Ascending aorta (tissue), 2 donors: ENCODE results near the gene VSIR. TPM values are rescaled to one million over a fixed set of nuclear protein-coding genes. Genes with fewer than 3 reads are reported as not detected.

Source experiments
- DNase-seq, 2 donors: peaks; one replicate each; pipeline ENCODE4 v3.0.0-alpha.2; 2019; ENCODE audit warnings: low spot score in 2 of 2
- H3K27ac ChIP-seq, 2 donors: fragments of 200-600 bp; sonication (generic); one replicate each; pipeline ENCODE4 v1.5.1; 2016 to 2017; ENCODE audit warnings: mild to moderate bottlenecking in 1 of 2
- H3K27me3 ChIP-seq: fragments of 200-600 bp; sonication (generic); one replicate; pipeline ENCODE4 v1.5.1; 2017
- H3K36me3 ChIP-seq, 2 donors: fragments of 200-600 bp; sonication (generic); one replicate each; pipeline ENCODE4 v1.5.1; 2016
- H3K4me1 ChIP-seq, 2 donors: fragments of 200-600 bp; sonication (generic); one replicate each; pipeline ENCODE4 v1.5.1; 2016 to 2017; ENCODE audit warnings: mild to moderate bottlenecking in 1 of 2
- H3K4me3 ChIP-seq, 2 donors: fragments of 200-600 bp; sonication (generic); one replicate each; pipeline ENCODE4 v1.5.1; 2016 to 2017; ENCODE audit warnings: mild to moderate bottlenecking in 1 of 2
- H3K9me3 ChIP-seq, 2 donors: fragments of 200-600 bp; sonication (generic); one replicate each; pipeline ENCODE4 v1.5.1; 2016
- intact Hi-C: fragments of 100-400 bp; cut with DNase I; formaldehyde crosslinking; loops from one replicate; pipeline ENCODE4 v1.15.1; 2023
- total RNA-seq: library from RNA; depleted of rRNA; stranded (reverse); fragments of >200 nt; gene quantifications from one replicate; pipeline ENCODE4 v1.1.0, GENCODE V29; 2016
- TF ChIP-seq, protein P1 (sequence below), 3 experiments: fragments of 200-600 bp in 2 of 3; fragments of 450-650 bp in 1 of 3; sonication (generic) in 2 of 3; IDR thresholded peaks; one replicate each; pipeline ENCODE4 v1.5.1; 2016 to 2019; ENCODE audit warnings: antibody characterized with exemption in 3 of 3, mild to moderate bottlenecking in 1 of 3, moderate library complexity in 1 of 3

The VSIR gene
- total RNA-seq, 1 donor from 2014 or later = 193 TPM

DNA sequence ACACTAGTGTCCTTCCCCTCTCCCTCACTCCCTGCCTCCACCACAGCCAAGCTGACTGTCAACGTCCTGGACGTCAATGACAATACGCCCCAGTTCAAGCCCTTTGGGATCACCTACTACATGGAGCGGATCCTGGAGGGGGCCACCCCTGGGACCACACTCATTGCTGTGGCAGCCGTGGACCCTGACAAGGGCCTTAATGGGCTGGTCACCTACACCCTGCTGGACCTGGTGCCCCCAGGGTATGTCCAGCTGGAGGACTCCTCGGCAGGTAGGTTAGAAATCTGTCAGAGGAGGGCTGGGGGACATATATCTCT lies 24.9 kb upstream of the VSIR start:
- intact Hi-C loops = no loop called here
- no peak overlapping the region for H3K27ac ChIP-seq
- no peak for DNase-seq
- TF ChIP-seq, protein P1, sequence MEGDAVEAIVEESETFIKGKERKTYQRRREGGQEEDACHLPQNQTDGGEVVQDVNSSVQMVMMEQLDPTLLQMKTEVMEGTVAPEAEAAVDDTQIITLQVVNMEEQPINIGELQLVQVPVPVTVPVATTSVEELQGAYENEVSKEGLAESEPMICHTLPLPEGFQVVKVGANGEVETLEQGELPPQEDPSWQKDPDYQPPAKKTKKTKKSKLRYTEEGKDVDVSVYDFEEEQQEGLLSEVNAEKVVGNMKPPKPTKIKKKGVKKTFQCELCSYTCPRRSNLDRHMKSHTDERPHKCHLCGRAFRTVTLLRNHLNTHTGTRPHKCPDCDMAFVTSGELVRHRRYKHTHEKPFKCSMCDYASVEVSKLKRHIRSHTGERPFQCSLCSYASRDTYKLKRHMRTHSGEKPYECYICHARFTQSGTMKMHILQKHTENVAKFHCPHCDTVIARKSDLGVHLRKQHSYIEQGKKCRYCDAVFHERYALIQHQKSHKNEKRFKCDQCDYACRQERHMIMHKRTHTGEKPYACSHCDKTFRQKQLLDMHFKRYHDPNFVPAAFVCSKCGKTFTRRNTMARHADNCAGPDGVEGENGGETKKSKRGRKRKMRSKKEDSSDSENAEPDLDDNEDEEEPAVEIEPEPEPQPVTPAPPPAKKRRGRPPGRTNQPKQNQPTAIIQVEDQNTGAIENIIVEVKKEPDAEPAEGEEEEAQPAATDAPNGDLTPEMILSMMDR (IDR thresholded peaks at IDR 0.05) = no peak
- no peaks in the 10 kb centered on the region for H3K27me3 ChIP-seq
- no peak overlapping the region for H3K4me3 ChIP-seq
- H3K9me3 ChIP-seq = no peaks in the 10 kb centered on the region
- H3K4me1 ChIP-seq = no peaks in the 10 kb centered on the region
- no peaks in the 10 kb centered on the region for H3K36me3 ChIP-seq

DNA sequence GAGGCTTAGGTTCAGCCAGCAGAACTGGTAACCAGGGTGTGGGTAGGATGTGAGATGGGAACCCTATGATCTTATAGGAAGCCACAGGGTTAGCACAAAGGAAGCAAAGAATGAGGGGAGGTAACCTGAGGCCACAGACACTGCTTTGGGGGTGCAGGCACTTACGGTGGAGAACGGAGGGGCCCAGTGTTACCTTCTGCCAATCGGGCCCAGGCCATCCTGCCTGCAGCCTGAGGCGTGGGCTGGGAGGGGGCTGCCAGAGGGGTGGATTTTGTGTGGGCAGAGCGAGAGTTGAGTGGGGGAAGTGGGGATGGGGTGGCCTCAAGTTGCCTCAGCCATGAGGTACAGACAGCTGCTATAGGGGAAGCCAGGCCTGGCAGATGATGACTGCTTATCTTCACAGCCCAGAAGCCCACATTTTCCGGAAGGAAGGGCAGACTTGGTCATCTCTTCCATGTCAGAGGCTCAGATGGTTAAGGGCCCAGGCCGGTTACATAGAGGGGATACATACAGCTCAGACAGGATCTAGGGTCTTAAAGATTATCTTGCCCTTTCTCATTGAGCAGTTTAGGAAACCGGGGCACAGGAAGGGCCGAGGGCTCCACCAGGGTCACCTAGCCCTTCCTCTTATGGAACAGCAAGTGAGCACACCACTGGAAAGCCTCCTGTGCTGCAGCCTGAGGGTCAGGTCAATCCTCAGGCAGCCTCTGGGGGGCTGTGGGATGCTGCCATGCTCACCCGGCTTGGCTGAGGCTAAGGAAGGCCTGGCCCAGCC lies 24.4 kb upstream of the VSIR start:
- Histone ChIP-seq H3K4me3 (no peak overlapping the region), H3K4me1 (no peaks in the 10 kb centered on the region), H3K36me3 (no peaks in the 10 kb centered on the region), H3K27me3 (no peaks in the 10 kb centered on the region), H3K9me3 (no peaks in the 10 kb centered on the region), H3K27ac (no peak overlapping the region)
- no peak for DNase-seq
- TF ChIP-seq, protein P1 (IDR thresholded peaks at IDR 0.05) = no peak
- intact Hi-C loops = no loop called here

DNA sequence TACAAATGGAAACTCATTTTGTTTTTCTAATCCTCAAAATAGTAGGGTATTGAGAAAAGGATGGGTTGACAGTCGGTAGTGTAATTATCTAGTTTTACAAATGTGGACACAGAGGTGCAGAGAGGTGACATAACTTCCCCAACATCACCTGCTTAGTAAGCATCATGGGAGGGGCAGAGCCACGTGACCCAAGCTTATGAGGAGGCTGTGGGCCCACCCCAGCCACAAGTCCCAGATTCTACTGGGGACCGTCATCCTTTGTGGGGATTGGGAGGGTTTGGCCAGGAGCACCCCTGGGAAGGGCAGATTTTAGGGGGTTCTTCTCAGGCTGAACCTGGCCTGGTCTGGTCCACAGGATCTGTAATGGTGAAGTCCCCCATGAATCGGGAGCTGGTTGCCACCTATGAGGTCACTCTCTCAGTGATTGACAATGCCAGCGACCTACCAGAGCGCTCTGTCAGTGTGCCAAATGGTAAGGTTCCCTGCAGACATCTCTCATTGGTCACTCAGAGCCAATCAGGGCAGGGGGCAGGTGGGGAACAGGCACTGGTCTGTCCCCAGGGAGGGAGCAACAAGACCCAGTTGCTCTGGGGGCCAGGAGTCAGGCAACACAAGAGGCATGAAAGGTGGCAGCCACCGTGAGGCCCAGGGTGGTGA lies 23.6 kb upstream of the VSIR start:
- no peaks in the 10 kb centered on the region for H3K36me3 ChIP-seq
- no peak for DNase-seq

DNA sequence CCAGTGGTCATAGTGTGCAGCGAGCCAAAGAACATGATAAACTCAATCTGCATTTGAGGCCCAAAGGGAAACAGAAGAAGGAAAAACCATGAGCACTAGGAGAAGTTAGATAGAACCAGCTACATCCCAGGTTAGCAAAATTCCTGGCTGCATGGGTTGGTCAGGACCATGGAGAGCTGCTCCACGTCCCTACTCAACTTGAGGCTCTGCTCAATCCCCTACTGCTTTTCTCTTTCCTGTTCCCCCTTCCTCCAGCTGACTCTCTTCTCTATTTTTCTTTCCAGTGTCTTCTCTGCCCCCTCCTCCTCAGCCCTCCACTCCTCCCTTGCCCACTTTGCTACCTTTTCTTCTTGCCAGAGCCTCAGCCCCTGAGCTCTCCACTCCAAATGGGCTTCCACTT lies 21.9 kb upstream of the VSIR start:
- Histone ChIP-seq H3K4me3 (no peak overlapping the region), H3K9me3 (no peaks in the 10 kb centered on the region), H3K4me1 (no peaks in the 10 kb centered on the region), H3K27me3 (no peaks in the 10 kb centered on the region), H3K36me3 (no peaks in the 10 kb centered on the region), H3K27ac (no peak overlapping the region)
- intact Hi-C loops = no loop called here
- TF ChIP-seq, protein P1 (IDR thresholded peaks at IDR 0.05) = no peak
- DNase-seq = no peak

More for the DNA sequence above, 23.6 kb upstream of the VSIR start:
- H3K27me3 ChIP-seq = no peaks in the 10 kb centered on the region
- TF ChIP-seq, protein P1 (IDR thresholded peaks at IDR 0.05) = no peak
- H3K4me1 ChIP-seq = no peaks in the 10 kb centered on the region
- no peaks in the 10 kb centered on the region for H3K9me3 ChIP-seq
- no peak overlapping the region for H3K4me3 ChIP-seq
- intact Hi-C loops = no loop called here
- H3K27ac ChIP-seq = no peak overlapping the region

DNA sequence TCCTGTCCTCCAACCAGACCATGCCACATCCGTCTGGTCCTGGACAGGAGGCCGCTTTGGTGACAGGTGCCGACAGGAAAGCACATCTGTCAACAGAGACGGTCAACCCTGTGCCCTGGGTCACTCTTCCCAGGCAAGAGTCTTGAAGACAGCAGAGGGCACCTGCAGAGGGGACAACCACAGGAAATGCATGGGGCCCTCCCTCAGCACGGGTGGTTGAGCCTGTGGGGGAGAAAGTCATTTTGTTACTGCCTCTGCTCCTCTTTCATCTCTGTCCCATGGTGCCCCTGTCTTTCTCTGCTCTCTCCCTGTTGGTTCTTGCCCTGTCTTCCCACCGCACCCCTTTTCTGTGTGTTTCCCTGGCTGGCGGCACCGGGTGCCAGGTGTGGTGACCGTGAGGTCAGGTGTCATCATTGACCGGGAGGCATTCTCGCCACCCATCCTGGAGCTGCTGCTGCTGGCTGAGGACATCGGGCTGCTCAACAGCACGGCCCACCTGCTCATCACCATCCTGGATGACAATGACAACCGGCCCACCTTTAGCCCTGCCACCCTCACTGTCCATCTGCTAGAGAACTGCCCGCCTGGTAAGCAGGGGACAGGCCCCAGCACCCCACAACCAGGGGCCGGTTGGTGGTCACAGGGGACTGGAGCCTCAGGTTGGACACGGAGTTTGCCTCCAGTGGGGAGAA lies 17.6 kb upstream of the VSIR start:
- Histone ChIP-seq H3K9me3 (no peaks in the 10 kb centered on the region), H3K4me3 (no peak overlapping the region), H3K36me3 (no peaks in the 10 kb centered on the region), H3K27me3 (no peaks in the 10 kb centered on the region), H3K27ac (no peak overlapping the region), H3K4me1 (no peaks in the 10 kb centered on the region)
- no peak for DNase-seq
- intact Hi-C loops = no loop called here
- TF ChIP-seq, protein P1 (IDR thresholded peaks at IDR 0.05) = no peak
